HG03378 (cell line): ENCODE data around the gene HLF.

Experiments used
- ATAC-seq: cut with Tn5 transposase; IDR thresholded peaks from one replicate; pipeline ENCODE4 v1.9.1; 2021; ENCODE audit warnings: mild to moderate bottlenecking, moderate library complexity; ENCODE audit not compliant: unreplicated experiment

Gene HLF

GRCh38 chr17:55254375-55254774 is 10.4 kb upstream of the HLF start:
- ATAC-seq, result no peak

GRCh38 chr17:55258578-55259135 is 6.1 kb upstream of the HLF start:
- no peak for ATAC-seq

- no peak for ATAC-seq
Observed at GRCh38 chr17:55259684-55260111, 5.1 kb upstream of the HLF start.

GRCh38 chr17:55261311-55261710 is 3.4 kb upstream of the HLF start:
- ATAC-seq, result no peak

- ATAC-seq, result no peak
Observed at GRCh38 chr17:55263569-55264277, 1.0 kb upstream of the HLF start.

- no peak for ATAC-seq
Observed at GRCh38 chr17:55264278-55264644, 499 bp upstream of the HLF start.

- no peak for ATAC-seq
Observed at GRCh38 chr17:55265311-55266021, 706 bp downstream of the HLF start.

GRCh38 chr17:55266051-55266957 is 1.5 kb downstream of the HLF start:
- no peak for ATAC-seq

- ATAC-seq, result no peak
Observed at GRCh38 chr17:55266958-55267688, 2.4 kb downstream of the HLF start.

- ATAC-seq, result no peak
Observed at GRCh38 chr17:55267777-55268648, 3.3 kb downstream of the HLF start.

- ATAC-seq, result no peak
Observed at GRCh38 chr17:55268649-55269480, 4.1 kb downstream of the HLF start.

GRCh38 chr17:55269894-55270293 is 5.1 kb downstream of the HLF start:
- no peak for ATAC-seq

GRCh38 chr17:55271223-55271571 is 6.4 kb downstream of the HLF start:
- ATAC-seq, result no peak

- ATAC-seq, result no peak
Observed at GRCh38 chr17:55271958-55272710, 7.4 kb downstream of the HLF start.

GRCh38 chr17:55272711-55273578 is 8.2 kb downstream of the HLF start:
- ATAC-seq, result no peak

GRCh38 chr17:55273579-55274354 is 9.0 kb downstream of the HLF start:
- no peak for ATAC-seq
